COLO829 (cell line): ENCODE data around the gene NEUROG2.
"Not testable (repeated sequence)": the region's sequence is repeated elsewhere in the genome, so short reads cannot be mapped to it uniquely, and the experiment has no call there.

Experiments used
- DNase-seq: peaks from one replicate; pipeline ENCODE4 v3.0.0; 2012; ENCODE audit warnings: low spot score

The NEUROG2 gene

GRCh38 chr4:112490808-112491207, 25.2 kb downstream of the NEUROG2 start:
- not testable (repeated sequence) for DNase-seq

GRCh38 chr4:112485930-112486329, 30.1 kb downstream of the NEUROG2 start:
- no peak for DNase-seq

- DNase-seq = no peak
These were observed 42.0 kb downstream of the NEUROG2 start for GRCh38 chr4:112473985-112474384.

- DNase-seq = no peak
These were observed 43.7 kb downstream of the NEUROG2 start for GRCh38 chr4:112472318-112472717.
